Measurements from ENCODE around the gene MT1A.

MT1A gene

DNA sequence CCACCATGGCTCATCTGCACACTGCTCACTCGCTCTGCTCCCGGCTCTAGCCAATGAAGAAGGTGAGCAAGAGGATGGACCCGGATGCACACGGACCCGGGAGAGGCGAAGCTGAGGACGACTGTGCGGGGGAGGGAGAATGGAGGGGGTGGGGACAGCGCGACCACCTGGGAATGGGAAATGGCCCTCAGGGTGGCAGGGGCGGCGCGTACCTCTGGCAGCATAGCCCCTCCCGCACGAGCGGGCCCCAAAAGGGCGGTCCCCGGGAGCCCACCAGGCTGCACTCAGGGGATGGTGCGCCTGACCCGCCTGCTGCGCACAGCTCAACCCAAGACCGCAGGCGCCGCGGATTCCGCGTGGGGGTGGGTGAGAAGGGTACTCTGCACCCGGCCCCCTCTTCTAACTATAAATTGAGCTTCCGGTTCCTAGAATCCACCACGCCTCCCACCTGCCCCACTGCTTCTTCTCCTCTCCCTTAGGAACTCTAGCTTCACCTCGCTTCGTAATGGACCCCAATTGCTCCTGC is 37.3 kb downstream of the MT1A start:
- no peak for DNase-seq (ENCODE audit: low read depth in 2 of 3, low spot score in 2 of 3)

DNA sequence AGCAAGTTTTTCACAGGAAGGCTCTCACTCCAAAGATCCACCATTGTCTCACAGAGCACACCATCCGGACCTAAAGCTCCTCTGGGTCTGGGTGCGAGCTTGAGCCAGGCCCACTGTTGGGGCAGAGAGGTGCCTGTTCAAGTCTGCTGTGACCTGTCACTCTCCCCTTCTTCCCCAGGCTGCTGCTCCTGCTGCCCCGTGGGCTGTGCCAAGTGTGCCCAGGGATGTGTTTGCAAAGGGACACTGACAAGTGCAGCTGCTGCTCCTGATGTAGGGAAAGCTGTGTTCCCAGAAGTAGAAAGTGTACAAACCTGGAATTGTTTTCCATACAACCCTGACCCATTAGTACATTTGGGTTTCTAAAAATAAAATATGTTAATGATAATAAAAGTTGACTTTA is 39.0 kb downstream of the MT1A start:
- no peak for DNase-seq (ENCODE audit: low read depth in 2 of 3, low spot score in 2 of 3)

DNA sequence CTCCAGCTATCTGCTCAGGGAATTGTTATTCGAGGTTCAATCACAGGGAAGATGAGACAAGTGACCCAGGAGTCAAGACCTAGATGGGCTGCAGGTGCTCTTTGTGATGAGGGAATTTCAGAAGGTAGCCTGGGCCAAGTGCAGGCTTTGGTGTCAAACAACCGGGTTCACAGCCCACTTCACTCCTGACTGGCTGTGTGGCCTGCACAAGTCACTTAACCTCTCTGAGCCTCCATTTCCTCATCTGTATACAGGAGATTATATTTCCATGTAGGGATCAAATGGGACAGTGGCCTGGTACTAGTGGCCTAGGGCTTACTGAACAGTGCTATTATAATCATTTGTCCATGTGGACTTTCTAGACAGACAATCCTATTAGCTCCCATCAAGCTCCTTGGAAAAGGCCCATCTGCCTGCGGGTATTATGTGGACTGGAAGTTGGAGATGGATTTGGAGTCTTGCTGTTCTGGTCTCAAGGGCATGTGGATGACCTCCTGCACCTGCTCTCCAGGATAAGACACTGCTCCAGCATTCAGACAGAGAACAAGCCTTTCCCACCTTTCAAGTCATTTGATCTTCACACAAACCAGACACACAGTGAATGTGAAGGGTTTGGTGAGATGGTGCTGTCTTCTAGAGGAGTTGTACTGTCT is 40.7 kb downstream of the MT1A start:
- DNase-seq (ENCODE audit: low read depth in 2 of 3, low spot score in 2 of 3), result no peak

DNA sequence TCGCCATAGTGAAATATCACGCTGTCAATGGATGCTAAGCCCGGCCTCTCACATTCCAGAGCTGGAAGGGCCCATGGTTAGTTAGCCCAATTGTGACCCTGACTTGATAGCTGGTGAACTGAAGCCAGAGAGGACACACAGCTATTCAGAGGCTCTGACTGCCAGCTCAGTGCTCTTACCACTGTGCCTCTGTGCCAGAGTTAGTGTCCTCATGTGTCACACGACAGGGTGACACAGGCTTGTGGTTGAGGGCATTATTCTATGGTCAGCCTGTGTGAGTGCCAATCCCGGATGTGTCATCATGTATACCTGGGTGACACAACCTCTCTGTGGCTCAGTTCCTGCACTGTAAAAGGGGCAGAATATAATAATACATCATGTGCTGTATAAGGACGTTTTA is 41.4 kb downstream of the MT1A start:
- no peak for DNase-seq (ENCODE audit: low read depth in 2 of 3, low spot score in 2 of 3)

DNA sequence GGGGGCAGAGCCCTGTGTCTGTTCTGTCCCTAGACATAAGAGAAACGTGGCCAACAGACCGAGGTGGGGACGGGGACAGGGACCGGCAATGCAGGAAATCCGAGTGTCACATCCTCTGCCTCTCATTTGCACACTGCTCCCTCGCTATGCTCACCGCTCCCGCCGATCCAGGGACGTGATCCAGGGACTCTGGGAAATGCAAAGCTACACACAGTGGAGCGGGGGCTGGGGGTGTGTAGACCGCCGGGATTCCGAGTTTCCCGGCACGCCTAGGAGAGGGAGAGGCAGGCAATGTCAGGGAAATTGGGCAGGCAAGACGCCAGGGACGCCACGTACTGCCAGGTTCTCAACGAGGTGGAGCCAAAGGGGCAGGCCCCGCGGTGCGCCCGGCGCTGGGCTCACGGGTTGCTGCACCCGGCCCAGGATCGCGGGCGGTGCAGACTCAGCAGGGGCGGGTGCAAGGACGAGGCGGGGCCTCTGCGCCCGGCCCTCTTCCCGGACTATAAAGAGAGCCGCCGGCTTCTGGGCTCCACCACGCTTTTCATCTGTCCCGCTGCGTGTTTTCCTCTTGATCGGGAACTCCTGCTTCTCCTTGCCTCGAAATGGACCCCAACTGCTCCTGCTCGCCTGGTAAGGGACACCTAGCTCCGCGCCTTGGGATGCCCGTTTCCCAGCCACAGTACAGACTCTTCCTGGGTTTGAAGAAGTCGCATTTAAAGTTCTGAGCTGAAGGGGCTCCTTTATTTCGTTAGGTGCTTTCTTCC is 43.7 kb downstream of the MT1A start, which contains the start of gene MT1X:
Gene MT1X (plus strand): TSS at position 532 of the 764 bp plus-strand sequence. CDS start 71 bp downstream, at position 603.
- peak; percentile 79 to 85 (median 82) for DNase-seq (ENCODE audit: low read depth in 2 of 3, low spot score in 2 of 3)

DNA sequence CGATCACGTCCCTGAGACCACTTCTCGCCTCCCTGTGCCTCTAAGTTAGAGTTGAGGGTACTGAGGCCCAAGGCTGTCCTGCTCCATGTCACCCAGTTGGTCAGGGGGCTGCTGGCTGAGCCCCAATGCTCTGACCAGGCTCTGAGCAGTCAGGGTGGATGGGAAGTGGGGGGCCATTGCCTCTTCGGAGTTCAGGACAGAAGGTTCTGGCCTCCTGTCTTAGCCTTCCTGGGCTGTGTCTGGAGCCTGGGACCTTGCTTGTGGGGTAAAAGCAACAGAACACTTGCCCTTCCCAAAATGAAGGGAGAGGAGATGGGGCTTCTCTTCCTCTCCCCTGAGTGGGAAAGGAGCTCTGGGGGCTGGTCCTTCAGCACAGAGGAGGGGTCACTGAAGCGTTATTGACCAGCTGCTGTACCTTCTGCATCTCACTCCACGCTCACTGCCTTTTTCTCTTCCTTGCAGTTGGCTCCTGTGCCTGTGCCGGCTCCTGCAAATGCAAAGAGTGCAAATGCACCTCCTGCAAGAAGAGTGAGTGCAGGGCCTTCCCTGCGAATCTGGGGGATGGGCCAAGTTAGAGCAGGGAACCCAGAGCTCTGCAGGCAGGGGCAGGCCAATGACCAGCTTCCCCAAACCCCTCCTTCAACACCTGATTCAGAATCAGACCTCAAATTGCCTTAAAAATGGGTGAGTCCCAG is 44.4 kb downstream of the MT1A start:
- no peak for DNase-seq (ENCODE audit: low read depth in 2 of 3, low spot score in 2 of 3)

DNA sequence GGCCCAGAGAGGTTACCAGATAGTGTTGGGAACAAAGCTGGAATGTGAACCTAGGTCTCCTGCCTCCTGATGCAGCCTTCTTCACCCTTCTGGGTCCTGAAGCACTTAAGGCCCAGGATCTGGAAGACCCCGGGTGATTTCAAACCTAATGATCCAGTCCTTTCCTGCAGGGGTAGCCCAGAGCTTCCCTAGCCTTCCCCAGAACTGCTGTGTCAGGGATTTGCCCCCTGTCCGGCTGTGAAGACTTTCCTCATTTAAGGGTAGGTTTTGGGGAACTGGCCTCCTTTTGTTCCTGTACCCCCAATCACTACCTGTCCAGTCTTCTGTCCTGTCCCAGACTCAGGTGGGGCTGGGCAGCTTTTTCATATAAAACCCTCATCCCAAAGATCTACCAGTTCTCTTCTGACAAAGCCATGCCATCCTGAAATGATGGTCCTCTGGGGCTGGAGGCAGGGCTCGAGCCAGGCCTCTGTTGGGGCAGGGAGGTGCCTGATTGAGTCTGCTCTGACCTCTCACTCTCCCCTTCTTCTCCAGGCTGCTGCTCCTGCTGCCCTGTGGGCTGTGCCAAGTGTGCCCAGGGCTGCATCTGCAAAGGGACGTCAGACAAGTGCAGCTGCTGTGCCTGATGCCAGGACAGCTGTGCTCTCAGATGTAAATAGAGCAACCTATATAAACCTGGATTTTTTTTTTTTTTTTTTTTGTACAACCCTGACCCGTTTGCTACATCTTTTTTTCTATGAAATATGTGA is 45.1 kb downstream of the MT1A start:
- no peak for DNase-seq (ENCODE audit: low read depth in 2 of 3, low spot score in 2 of 3)

DNA sequence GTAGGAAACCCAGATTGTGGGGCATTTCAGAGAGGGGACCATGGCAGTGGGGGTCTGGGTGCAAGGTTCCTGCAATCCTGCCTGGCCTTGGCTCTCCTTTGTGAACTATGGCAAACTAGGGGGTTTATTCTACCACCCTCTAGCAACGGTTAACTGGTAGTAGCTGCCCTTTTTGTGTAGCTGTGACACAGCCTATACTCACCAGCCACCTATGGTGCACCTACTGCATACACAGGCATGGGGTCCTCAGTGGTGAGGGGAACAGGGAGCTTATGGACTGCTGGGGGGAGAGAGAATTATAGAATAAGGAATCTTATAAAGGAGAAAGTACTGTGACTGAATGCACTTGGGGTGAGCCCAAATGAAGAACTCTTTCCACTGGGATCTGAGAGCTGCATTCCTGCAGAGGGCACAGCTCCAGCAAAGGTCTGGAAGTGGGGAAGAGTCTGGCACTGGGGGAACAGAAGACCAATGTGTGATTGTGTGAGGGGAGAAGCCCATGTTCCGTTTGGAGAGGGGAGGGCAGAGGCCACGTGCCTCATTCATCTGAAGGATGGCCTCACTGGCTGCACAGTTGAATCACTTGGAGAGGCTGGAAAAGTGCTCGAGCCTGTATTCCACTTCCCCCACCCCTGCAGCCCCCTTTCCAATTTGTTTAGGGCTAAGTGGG is 45.9 kb downstream of the MT1A start:
- no peak for DNase-seq (ENCODE audit: low read depth in 2 of 3, low spot score in 2 of 3)

DNA sequence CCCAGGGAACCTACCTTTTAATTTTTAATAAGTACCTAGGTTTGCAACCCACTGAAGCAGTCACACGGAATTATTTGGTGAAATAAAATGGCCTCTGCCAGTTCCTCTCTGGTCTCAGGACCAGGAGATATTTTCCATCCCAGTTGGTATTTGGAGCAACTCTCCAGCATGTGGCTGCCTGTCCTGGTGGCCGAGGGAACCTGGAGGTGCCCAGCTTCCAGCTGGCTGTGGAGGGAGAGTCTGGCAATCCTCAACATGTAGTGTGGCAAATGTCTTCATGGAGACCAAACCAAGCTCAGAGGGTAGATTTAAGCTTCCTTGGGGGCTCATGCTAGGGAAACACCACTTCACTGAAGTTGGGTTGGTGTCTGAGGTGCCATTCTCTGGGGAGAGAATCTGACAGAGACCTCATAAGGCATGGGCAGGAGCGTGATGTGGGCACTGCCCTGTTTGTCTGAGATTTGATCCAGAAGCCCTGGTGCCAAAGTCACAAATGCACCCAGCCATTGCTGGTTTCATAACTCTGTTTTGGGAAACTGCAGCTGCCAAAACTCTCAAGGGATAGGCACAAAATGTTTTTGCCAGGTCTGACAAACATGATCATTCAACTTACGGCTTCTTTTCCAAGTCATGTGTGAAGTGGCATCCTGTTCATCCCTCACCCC is 46.6 kb downstream of the MT1A start:
- no peak for DNase-seq (ENCODE audit: low read depth in 2 of 3, low spot score in 2 of 3)

DNA sequence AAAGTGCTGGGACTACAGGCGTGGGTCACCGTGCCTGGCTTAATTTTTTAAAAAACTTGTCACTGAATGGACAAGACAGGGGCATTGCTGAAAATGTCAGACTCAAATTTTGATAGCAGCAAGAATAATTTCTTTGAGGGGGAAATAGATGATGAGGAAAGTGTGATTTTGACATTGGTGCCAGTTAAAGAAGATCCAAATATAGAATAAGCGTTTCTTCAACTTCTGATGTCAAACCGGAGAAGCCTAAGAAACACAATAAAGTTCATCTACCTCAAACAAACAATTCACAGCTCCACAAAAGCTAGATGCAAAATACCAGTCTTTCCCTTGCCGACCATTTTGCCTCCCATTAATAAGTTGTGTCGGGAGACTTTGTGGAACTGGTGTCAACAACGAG is 48.3 kb downstream of the MT1A start:
- no peak for DNase-seq (ENCODE audit: low read depth in 2 of 3, low spot score in 2 of 3)

DNA sequence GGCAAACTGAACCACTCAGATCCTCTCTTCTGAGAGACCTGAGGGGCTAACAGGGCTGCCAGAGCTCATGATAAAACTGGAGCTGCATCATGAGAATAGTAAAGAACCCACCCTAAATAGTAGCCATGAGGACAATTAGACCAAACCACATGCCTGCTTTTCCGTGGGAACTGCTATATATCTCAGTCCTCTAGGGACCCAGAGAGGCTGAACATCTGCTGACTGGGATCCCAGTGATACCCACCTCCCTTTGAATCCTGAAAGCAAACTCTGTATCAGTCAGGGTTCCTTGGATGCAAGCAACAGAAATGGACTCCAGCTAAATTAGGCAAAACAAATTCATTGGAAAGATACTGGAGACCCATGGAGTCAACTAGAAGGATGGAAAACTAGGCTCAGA is 50.3 kb downstream of the MT1A start:
- no peak for DNase-seq (ENCODE audit: low read depth in 2 of 3, low spot score in 2 of 3)

DNA sequence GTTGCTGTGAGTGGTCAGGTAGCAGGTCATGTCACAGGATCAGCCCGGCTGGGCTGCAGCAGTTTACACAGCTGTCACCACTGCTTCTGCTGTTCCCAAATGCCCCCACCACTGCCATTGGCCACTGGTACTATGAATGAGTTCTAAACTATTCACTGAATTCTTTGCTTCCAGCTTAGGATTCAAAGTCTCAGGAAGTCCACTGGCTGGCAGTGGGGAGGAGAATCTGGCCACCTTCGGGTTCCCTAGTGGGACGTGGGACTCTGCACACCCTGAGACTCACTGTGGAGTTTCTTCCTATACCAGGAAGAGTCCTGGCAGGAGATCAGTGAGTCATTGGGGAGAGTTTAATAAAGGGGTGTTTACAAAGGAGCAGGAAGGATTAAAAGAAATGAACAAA is 50.7 kb downstream of the MT1A start:
- DNase-seq (ENCODE audit: low read depth in 2 of 3, low spot score in 2 of 3), result no peak
